ENCODE data around the gene CDC42EP4. TPM values are rescaled to one million over a fixed set of nuclear protein-coding genes. Genes with fewer than 3 reads are reported as not detected.

CDC42EP4 gene
- total RNA-seq, 2 experiments from 2014 or later, result 1.3 to 1.5 TPM

DNA sequence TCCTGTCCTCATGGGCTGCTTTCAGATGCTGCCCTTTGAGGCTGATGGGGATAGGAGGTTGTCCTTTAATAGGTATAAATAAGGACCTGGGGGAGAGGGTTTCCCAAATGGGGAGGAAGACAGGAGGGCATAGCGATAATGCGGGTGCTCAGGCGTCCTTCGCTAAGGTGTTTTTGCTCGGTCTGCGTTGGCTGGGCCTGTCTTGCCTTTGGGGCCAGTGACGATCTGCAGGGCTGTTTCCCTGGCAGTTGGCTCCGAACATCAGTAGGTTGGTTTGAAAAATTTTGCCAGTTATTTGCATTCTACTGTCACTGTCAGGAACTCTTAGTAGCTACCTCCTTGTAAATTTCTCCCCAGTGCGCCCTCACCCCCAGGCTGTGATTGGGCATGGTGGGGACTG, 37.8 kb upstream of the CDC42EP4 start:
- ATAC-seq (no peak), DNase-seq (no peak)
- Mint-ChIP-seq H3K27ac (no peak overlapping the region), H3K4me1 (no peaks in the 10 kb centered on the region), H3K27me3 (no peaks in the 10 kb centered on the region), H3K4me3 (no peak overlapping the region), H3K9me3 (ENCODE audit: low read depth) (no peaks in the 10 kb centered on the region), H3K36me3 (no peaks in the 10 kb centered on the region)
- CTCF ChIA-PET, result no interaction called here

- Mint-ChIP-seq H3K27ac (no peak overlapping the region), H3K27me3 (no peaks in the 10 kb centered on the region), H3K4me3 (no peak overlapping the region), H3K9me3 (ENCODE audit: low read depth) (no peaks in the 10 kb centered on the region), H3K36me3 (no peaks in the 10 kb centered on the region), H3K4me1 (no peaks in the 10 kb centered on the region)
- CTCF ChIA-PET, result no interaction called here
- DNase-seq (no peak), ATAC-seq (no peak)
These were observed 37.3 kb upstream of the CDC42EP4 start for GRCh38 chr17:73349138-73349537.

- ATAC-seq, result no peak
- no peaks in the 10 kb centered on the region for H3K36me3 Mint-ChIP-seq
- no peaks in the 10 kb centered on the region for H3K4me1 Mint-ChIP-seq
- no peaks in the 10 kb centered on the region for H3K9me3 Mint-ChIP-seq (ENCODE audit: low read depth)
- no peak for DNase-seq
- CTCF ChIA-PET, result no interaction called here
- no peaks in the 10 kb centered on the region for H3K27me3 Mint-ChIP-seq
- no peak overlapping the region for H3K27ac Mint-ChIP-seq
- H3K4me3 Mint-ChIP-seq, result no peak overlapping the region
These were observed 37.0 kb upstream of the CDC42EP4 start for GRCh38 chr17:73348829-73349095.

DNA sequence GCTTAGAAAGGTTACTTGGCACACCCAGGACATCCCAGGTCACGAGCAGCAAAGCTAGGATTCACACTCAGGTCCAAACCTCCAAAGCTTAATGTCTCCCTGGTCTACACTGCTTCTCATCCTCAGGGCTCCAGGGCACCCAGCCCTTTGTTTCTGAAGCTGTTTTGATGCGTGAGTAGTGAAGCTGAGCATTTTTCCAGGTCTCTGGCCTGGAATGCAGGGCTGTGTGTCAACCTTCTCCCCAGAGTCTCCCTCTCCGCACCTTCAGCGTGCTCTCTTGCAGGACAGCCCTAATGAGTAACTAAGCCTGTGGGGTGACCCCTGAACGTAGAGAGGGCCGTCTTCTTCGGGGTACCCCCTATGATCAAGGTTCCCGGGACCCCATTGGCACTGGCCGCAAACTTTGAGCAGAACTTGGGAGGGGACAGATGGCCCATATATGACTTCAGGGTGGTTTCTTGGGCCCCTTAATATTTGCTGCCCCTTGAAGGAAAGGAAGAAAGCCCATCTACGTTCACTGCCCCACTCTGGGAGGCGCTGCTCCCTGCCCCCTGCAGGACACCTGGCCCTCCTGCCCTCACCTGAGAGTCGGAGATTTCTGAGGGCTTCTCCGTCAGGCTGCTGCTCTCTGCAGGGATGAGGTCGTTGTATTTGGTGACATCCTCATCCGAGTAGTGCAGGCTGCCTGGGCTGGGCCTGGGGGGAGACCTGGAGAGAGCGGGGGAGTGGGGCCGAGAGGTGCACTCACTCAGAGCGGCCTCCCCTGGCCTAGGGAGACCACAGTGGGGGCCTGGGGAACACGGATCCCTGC, 36.4 kb upstream of the CDC42EP4 start:
- Mint-ChIP-seq H3K9me3 (ENCODE audit: low read depth) (no peaks in the 10 kb centered on the region), H3K27ac (no peak overlapping the region), H3K36me3 (no peaks in the 10 kb centered on the region), H3K4me1 (no peaks in the 10 kb centered on the region), H3K4me3 (no peak overlapping the region), H3K27me3 (no peaks in the 10 kb centered on the region)
- no peak for ATAC-seq
- CTCF ChIA-PET, result interaction anchor here (0.5 to 1.1 kb wide), 2 partner anchors 93 to 834 kb away, joined by 3 read pairs; no protein-coding TSS in a partner anchor
- no peak for DNase-seq

DNA sequence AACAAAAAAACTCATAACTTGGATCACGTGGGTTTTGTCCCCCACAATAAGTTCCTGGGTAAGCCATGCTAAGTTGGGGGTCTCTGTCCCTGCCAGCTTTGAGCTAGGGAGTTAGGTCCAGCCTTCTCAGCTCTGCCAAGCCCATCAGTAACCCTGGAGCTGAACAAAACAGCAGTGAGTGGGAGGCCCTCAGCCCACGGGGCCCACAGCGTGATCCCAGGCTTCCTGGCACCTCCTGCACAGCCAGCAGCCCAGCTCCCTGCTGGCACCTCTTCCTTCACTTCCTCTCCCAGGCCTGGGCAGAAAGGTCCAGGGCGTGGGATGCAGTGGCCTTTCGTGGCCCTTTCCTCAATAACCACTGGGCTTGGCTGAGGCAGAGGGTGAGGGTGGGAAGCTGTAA, 35.5 kb upstream of the CDC42EP4 start:
- Mint-ChIP-seq H3K36me3 (no peaks in the 10 kb centered on the region), H3K27me3 (no peaks in the 10 kb centered on the region), H3K27ac (no peak overlapping the region), H3K9me3 (ENCODE audit: low read depth) (no peaks in the 10 kb centered on the region), H3K4me1 (no peaks in the 10 kb centered on the region), H3K4me3 (no peak overlapping the region)
- CTCF ChIA-PET, result interaction anchor here (1.1 kb wide), 1 partner anchor 92 kb away, joined by 3 read pairs; no protein-coding TSS in a partner anchor
- ATAC-seq (no peak), DNase-seq (no peak)

GRCh38 chr17:73346501-73347162, 34.8 kb upstream of the CDC42EP4 start:
- Mint-ChIP-seq H3K36me3 (no peaks in the 10 kb centered on the region), H3K27ac (no peak overlapping the region), H3K9me3 (ENCODE audit: low read depth) (no peaks in the 10 kb centered on the region), H3K4me1 (no peaks in the 10 kb centered on the region), H3K4me3 (no peak overlapping the region), H3K27me3 (no peaks in the 10 kb centered on the region)
- CTCF ChIA-PET, result interaction anchor here (1.1 kb wide), 1 partner anchor 91 kb away, joined by 3 read pairs; no protein-coding TSS in a partner anchor
- DNase-seq (no peak), ATAC-seq (no peak)

- DNase-seq (no peak), ATAC-seq (no peak)
- Mint-ChIP-seq H3K4me1 (peaks cover 6% of the 10 kb centered on the region), H3K9me3 (ENCODE audit: low read depth) (no peaks in the 10 kb centered on the region), H3K4me3 (no peak overlapping the region), H3K27ac (no peak overlapping the region), H3K27me3 (no peaks in the 10 kb centered on the region), H3K36me3 (no peaks in the 10 kb centered on the region)
- CTCF ChIA-PET, result interaction anchor here (1.1 to 1.9 kb wide), 2 partner anchors 14 to 26 kb away, joined by 3 to 6 read pairs; no protein-coding TSS in a partner anchor
These were observed 32.1 kb upstream of the CDC42EP4 start for GRCh38 chr17:73343739-73344454.

DNA sequence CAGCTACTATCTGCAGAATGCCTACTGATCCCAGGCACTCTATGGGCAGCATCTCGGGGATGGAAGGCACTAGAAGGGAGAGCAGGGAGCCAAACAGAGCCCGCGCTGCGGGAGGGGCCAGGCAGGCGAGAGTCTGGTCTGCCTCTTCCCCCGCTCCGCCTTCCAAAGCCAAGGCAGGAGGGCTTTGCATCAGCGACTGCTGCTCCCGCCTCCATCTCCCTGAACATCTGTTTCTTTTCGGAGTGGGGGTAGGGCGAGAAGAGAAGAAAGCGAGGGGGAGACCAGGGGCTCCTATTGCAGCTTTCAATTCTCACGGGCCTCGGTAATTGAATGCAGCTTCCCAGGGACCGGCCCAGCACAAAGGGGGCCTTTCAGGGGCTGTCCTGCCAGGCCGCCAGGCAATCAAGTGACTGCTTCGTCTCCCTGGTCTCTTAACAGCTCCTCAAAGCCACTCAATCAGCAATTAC, 31.4 kb upstream of the CDC42EP4 start:
- no peaks in the 10 kb centered on the region for H3K9me3 Mint-ChIP-seq (ENCODE audit: low read depth)
- no peaks in the 10 kb centered on the region for H3K27me3 Mint-ChIP-seq

GRCh38 chr17:73342541-73343167, 30.9 kb upstream of the CDC42EP4 start:
- ATAC-seq (no peak), DNase-seq (no peak)
- Mint-ChIP-seq H3K9me3 (ENCODE audit: low read depth) (no peaks in the 10 kb centered on the region), H3K27me3 (no peaks in the 10 kb centered on the region), H3K4me1 (peaks cover 6% of the 10 kb centered on the region), H3K36me3 (no peaks in the 10 kb centered on the region), H3K4me3 (no peak overlapping the region), H3K27ac (no peak overlapping the region)
- CTCF ChIA-PET, result no interaction called here

More for the DNA sequence above, 31.4 kb upstream of the CDC42EP4 start:
- DNase-seq, result no peak
- no peak for ATAC-seq
- Mint-ChIP-seq H3K4me3 (no peak overlapping the region), H3K36me3 (no peaks in the 10 kb centered on the region), H3K27ac (no peak overlapping the region), H3K4me1 (peaks cover 6% of the 10 kb centered on the region)
- CTCF ChIA-PET, result no interaction called here

DNA sequence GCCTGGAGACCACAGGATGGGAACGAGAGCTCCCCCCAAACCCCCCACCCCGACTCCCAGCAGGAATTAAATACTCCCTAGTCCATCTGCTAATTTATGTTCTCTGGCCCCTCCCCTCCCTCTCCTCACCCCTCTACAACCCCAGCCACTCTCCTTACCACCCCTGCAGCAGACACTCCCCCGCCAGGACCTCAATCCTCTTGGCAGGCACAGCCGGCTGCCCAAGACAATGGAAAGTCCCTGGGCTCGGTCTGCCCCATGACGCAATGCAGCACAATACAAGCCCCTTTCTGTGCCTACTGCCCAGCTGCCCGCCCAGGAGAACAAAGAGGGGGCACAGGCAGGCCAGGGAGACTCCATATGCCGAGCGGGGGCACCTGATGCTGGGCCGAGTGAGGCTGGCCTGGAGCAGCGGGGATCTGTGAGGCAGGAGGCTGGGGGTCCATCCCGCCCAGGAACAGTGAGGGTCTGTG, 30.3 kb upstream of the CDC42EP4 start:
- DNase-seq (no peak), ATAC-seq (no peak)
- H3K36me3 Mint-ChIP-seq, result no peaks in the 10 kb centered on the region
- H3K9me3 Mint-ChIP-seq (ENCODE audit: low read depth), result no peaks in the 10 kb centered on the region
- H3K27ac Mint-ChIP-seq, result no peak overlapping the region
- H3K27me3 Mint-ChIP-seq, result no peaks in the 10 kb centered on the region
- no peak overlapping the region for H3K4me3 Mint-ChIP-seq
- CTCF ChIA-PET, result no interaction called here
- peaks cover 6% of the 10 kb centered on the region for H3K4me1 Mint-ChIP-seq

DNA sequence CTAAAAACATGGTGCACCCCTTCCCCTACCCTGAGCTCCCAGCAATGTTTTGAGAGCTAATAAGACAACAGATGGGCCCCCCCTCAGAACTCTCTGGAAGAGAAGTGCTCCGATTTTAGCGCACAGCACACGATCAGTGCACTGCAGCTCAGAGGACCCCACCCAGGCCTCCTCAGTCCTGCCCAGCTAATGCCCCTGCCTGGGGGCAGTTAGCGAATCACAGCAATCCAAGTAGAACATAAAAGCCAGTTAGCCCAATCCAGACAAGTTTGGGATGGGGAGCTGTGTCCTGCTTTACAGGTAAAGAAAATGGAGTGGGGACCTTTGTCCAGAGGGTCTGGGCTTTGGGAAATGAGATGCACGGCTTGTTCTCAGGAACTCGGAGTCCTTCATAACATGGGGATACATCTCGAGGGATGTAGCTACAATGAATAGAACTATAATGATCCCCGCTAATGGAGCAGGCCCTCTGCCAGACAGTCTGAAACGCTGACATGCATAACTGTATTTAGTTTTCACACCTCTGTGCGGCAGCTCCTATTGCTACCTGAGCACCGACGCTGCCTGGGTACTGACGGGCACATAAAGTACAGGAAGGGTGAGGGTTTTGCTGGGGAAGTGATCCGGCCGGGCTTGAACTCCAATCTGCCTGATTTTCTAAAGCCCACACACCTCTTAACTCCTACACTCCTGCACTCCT, 29.7 kb upstream of the CDC42EP4 start:
- H3K4me3 Mint-ChIP-seq, result no peak overlapping the region
- DNase-seq (no peak), ATAC-seq (no peak)
- CTCF ChIA-PET, result interaction anchor here (0.7 kb wide), 1 partner anchor 144 kb away, joined by 3 read pairs; no protein-coding TSS in a partner anchor
- no peak overlapping the region for H3K27ac Mint-ChIP-seq
- H3K27me3 Mint-ChIP-seq, result no peaks in the 10 kb centered on the region
- no peaks in the 10 kb centered on the region for H3K36me3 Mint-ChIP-seq
- peaks cover 6% of the 10 kb centered on the region for H3K4me1 Mint-ChIP-seq
- H3K9me3 Mint-ChIP-seq (ENCODE audit: low read depth), result no peaks in the 10 kb centered on the region

DNA sequence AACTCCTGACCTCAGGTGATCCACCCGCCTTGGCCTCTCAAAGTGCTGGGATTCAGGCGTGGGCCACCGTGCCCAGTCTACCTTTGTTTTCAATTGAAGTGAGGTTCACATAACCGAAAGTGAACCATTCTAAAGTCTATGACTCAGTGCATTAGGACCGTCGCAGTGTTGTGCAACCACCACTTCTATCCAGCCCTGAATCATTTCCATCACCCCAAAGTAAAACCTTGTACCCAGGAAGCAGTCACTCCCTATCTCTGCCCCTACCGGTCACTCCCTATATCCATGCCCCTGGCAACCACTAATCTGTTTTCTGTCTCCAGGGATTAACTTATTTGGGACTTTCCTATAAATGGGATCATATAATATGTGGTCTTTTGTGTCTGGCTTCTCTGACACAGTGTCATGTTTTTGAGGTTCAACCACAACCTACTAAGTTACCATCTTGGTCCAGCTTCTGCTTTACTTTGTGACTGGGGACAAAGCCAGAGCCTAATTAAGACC, 28.3 kb upstream of the CDC42EP4 start:
- ATAC-seq, result peak; percentile 52
- H3K4me1 Mint-ChIP-seq, result peaks cover 6% of the 10 kb centered on the region
- H3K36me3 Mint-ChIP-seq, result no peaks in the 10 kb centered on the region
- H3K9me3 Mint-ChIP-seq (ENCODE audit: low read depth), result no peaks in the 10 kb centered on the region
- no peaks in the 10 kb centered on the region for H3K27me3 Mint-ChIP-seq
- H3K4me3 Mint-ChIP-seq, result no peak overlapping the region
- CTCF ChIA-PET, result no interaction called here
- no peak overlapping the region for H3K27ac Mint-ChIP-seq
- DNase-seq, result no peak

Measured in activated CD8-positive, alpha-beta memory T cell treated with anti-CD3 and anti-CD28 coated beads, Interleukin-2, amount 10 ng/mL, durations not matched to agents 7 days and 5 days (primary cell).